ENCODE measurements around the gene LRCH1. TPM values are rescaled to one million over a fixed set of nuclear protein-coding genes. Genes with fewer than 3 reads are reported as not detected.

The LRCH1 gene
- total and polyA plus RNA-seq, 10 of the 15 experiments (the other 5 are each of a cell fraction or from before 2014, with no cell fraction given): 5.3 to 48.9 (median 14.4) TPM

GRCh38 chr13:46679369-46680120, 126.6 kb downstream of the LRCH1 start (continued):
- TF ChIP-seq ATF2 (IDR thresholded peaks at IDR 0.05; ENCODE audit: low read length) (peak; percentile 77; the same call in 1 of the 2 replicates), ZBTB4 (CRISPR knock-in tag; IDR thresholded peaks at IDR 0.05) (no peak), ASH2L (IDR thresholded peaks at IDR 0.05; ENCODE audit: borderline replicate concordance, low read depth) (0 out of 2 replicates have a peak, but pooled peaks have one; percentile 20), SMAD5 (IDR thresholded peaks at IDR 0.05; ENCODE audit: low read depth) (no peak), MTA2 (IDR thresholded peaks at IDR 0.05; ENCODE audit: low read depth) (no peak), CEBPZ (IDR thresholded peaks at IDR 0.05; ENCODE audit: low read depth, low read length) (no peak), STAT1 (conservative IDR thresholded peaks at IDR 0.05) (no peak), E2F8 (IDR thresholded peaks at IDR 0.05; ENCODE audit: low read depth, partially characterized antibody) (no peak), CUX1 (IDR thresholded peaks at IDR 0.05; ENCODE audit: insufficient replicate concordance, low read depth, low read length) (peak; percentile 40)

Data from GM12878 (cell line).